Neural progenitor cell (in vitro differentiated cells): ENCODE data around the gene STK32B. TPM values are rescaled to one million over a fixed set of nuclear protein-coding genes. Genes with fewer than 3 reads are reported as not detected.
A peak's percentile ranks its signal among the peaks of the same experiment; 100 is the strongest.

Experiments used
- DNase-seq: peaks from one replicate; pipeline ENCODE4 v3.0.0-alpha.2; 2016; ENCODE audit warnings: low spot score
- H2AFZ ChIP-seq: fragments of 200-600 bp; sonication (generic); replicated peaks from 2 replicates; pipeline ENCODE4 v1.6.1; 2016; ENCODE audit warnings: antibody characterized with exemption
- H3F3A ChIP-seq: fragments of 200-600 bp; sonication (generic); 2 replicates; pipeline ENCODE4 v1.6.1; 2016; ENCODE audit warnings: antibody characterized with exemption, low read depth
- H3K27ac ChIP-seq: fragments of 200-600 bp; sonication (generic); 2 replicates; pipeline ENCODE4 v1.5.1; 2016; ENCODE audit warnings: mild to moderate bottlenecking
- H3K27me3 ChIP-seq: fragments of 200-600 bp; sonication (generic); 2 replicates; pipeline ENCODE4 v1.6.1; 2016; ENCODE audit warnings: mild to moderate bottlenecking, moderate library complexity
- H3K36me3 ChIP-seq: fragments of 200-600 bp; sonication (generic); 2 replicates; pipeline ENCODE4 v1.5.1; 2016
- H3K4me1 ChIP-seq: fragments of 200-600 bp; sonication (generic); 2 replicates; pipeline ENCODE4 v1.6.1; 2016; ENCODE audit warnings: mixed run types
- H3K4me2 ChIP-seq: fragments of 200-600 bp; sonication (generic); 2 replicates; pipeline ENCODE4 v1.6.1; 2016
- H3K4me3 ChIP-seq: fragments of 200-600 bp; sonication (generic); 2 replicates; pipeline ENCODE4 v1.5.1; 2016
- H3K79me2 ChIP-seq: fragments of 200-600 bp; sonication (generic); 2 replicates; pipeline ENCODE4 v1.6.1; 2016; ENCODE audit warnings: low read depth
- H3K9ac ChIP-seq: fragments of 200-600 bp; sonication (generic); 2 replicates; pipeline ENCODE4 v1.6.1; 2016
- H3K9me3 ChIP-seq: fragments of 200-600 bp; sonication (generic); 2 replicates; pipeline ENCODE4 v1.5.1; 2016; ENCODE audit warnings: low read depth
- H4K20me1 ChIP-seq: fragments of 200-600 bp; sonication (generic); 2 replicates; pipeline ENCODE4 v1.6.1; 2016; ENCODE audit warnings: low read depth
- H3K27ac Mint-ChIP-seq: 3 replicates; pipeline ENCODE4 v1.8.0; 2021; ENCODE audit warnings: mixed read lengths
- H3K27me3 Mint-ChIP-seq: 2 replicates; pipeline ENCODE4 v1.8.0; 2022; ENCODE audit warnings: low read depth, mild to moderate bottlenecking, inconsistent platforms, moderate library complexity, mixed read lengths; ENCODE audit not compliant: insufficient read depth
- H3K36me3 Mint-ChIP-seq: 3 replicates; pipeline ENCODE4 v1.8.0; 2021; ENCODE audit warnings: mixed read lengths
- H3K4me1 Mint-ChIP-seq: 3 replicates; pipeline ENCODE4 v1.8.0; 2021; ENCODE audit warnings: mixed read lengths
- H3K4me3 Mint-ChIP-seq: 3 replicates; pipeline ENCODE4 v1.8.0; 2021; ENCODE audit warnings: mild to moderate bottlenecking, moderate library complexity, mixed read lengths
- H3K9me3 Mint-ChIP-seq: 3 replicates; pipeline ENCODE4 v1.8.0; 2020; ENCODE audit warnings: mixed read lengths
- EZH2 ChIP-seq: fragments of 200-600 bp; sonication (generic); IDR thresholded peaks from 2 replicates; pipeline ENCODE4 v1.6.1; 2017; ENCODE audit warnings: antibody characterized with exemption, mild to moderate bottlenecking, moderate library complexity
- EZH2phosphoT487 ChIP-seq: fragments of 200-600 bp; sonication (generic); IDR thresholded peaks from 2 replicates; pipeline ENCODE4 v1.6.1; 2017; ENCODE audit warnings: antibody characterized with exemption
- total RNA-seq: library from RNA; depleted of rRNA; stranded (reverse); fragments of >200 nt; gene quantifications from 2 replicates; pipeline ENCODE4 v1.2.3, GENCODE V29; 2015; ENCODE audit warnings: low replicate concordance
- TF ChIP-seq, protein P1 (sequence below): fragments of 200-600 bp; sonication (generic); IDR thresholded peaks from 2 replicates; pipeline ENCODE4 v1.5.1; 2017; ENCODE audit warnings: antibody characterized with exemption, mild to moderate bottlenecking

The STK32B gene
- total RNA-seq, 1 donor from 2014 or later, result 2.5 TPM

GRCh38 chr4:5043579-5043978 lies 7.7 kb upstream of the STK32B start:
- Histone ChIP-seq H3K4me3 (no peak overlapping the region), H3K9ac (no peak overlapping the region), H3K36me3 (no peaks in the 10 kb centered on the region), H3F3A (no peaks in the 10 kb centered on the region), H3K27ac (no peak overlapping the region), H3K9me3 (no peaks in the 10 kb centered on the region), H4K20me1 (no peaks in the 10 kb centered on the region), H2AFZ (no peak overlapping the region), H3K4me2 (no peak overlapping the region), H3K4me1 (no peaks in the 10 kb centered on the region), H3K79me2 (no peaks in the 10 kb centered on the region), H3K27me3 (no peaks in the 10 kb centered on the region)
- Mint-ChIP-seq H3K4me3 (no peak overlapping the region), H3K27ac (no peak overlapping the region), H3K4me1 (peaks cover 4% of the 10 kb centered on the region), H3K36me3 (no peaks in the 10 kb centered on the region), H3K27me3 (peaks cover 3% of the 10 kb centered on the region), H3K9me3 (peaks cover 6% of the 10 kb centered on the region)
- TF ChIP-seq EZH2phosphoT487, result no peak
- DNase-seq, result no peak

GRCh38 chr4:5044341-5044740 lies 6.9 kb upstream of the STK32B start:
- Mint-ChIP-seq H3K27me3 (peaks cover 3% of the 10 kb centered on the region), H3K36me3 (no peaks in the 10 kb centered on the region), H3K4me1 (peaks cover 4% of the 10 kb centered on the region), H3K4me3 (no peak overlapping the region), H3K9me3 (peaks cover 6% of the 10 kb centered on the region), H3K27ac (no peak overlapping the region)
- H3K79me2 ChIP-seq, result no peaks in the 10 kb centered on the region
- H3K9me3 ChIP-seq, result no peaks in the 10 kb centered on the region
- H3K4me3 ChIP-seq, result no peak overlapping the region
- H4K20me1 ChIP-seq, result no peaks in the 10 kb centered on the region
- H3K9ac ChIP-seq, result no peak overlapping the region
- DNase-seq, result no peak
- TF ChIP-seq, protein P1, sequence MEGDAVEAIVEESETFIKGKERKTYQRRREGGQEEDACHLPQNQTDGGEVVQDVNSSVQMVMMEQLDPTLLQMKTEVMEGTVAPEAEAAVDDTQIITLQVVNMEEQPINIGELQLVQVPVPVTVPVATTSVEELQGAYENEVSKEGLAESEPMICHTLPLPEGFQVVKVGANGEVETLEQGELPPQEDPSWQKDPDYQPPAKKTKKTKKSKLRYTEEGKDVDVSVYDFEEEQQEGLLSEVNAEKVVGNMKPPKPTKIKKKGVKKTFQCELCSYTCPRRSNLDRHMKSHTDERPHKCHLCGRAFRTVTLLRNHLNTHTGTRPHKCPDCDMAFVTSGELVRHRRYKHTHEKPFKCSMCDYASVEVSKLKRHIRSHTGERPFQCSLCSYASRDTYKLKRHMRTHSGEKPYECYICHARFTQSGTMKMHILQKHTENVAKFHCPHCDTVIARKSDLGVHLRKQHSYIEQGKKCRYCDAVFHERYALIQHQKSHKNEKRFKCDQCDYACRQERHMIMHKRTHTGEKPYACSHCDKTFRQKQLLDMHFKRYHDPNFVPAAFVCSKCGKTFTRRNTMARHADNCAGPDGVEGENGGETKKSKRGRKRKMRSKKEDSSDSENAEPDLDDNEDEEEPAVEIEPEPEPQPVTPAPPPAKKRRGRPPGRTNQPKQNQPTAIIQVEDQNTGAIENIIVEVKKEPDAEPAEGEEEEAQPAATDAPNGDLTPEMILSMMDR, result no peak
- TF ChIP-seq EZH2phosphoT487, result no peak
- no peak for TF ChIP-seq EZH2
- H3K36me3 ChIP-seq, result no peaks in the 10 kb centered on the region
- no peaks in the 10 kb centered on the region for H3K27me3 ChIP-seq
- H3K4me1 ChIP-seq, result no peaks in the 10 kb centered on the region
- no peak overlapping the region for H2AFZ ChIP-seq
- no peak overlapping the region for H3K27ac ChIP-seq
- no peak overlapping the region for H3K4me2 ChIP-seq
- no peaks in the 10 kb centered on the region for H3F3A ChIP-seq

- H3K36me3 ChIP-seq, result no peaks in the 10 kb centered on the region
- TF ChIP-seq EZH2 (no peak), EZH2phosphoT487 (no peak)
- TF ChIP-seq, protein P1, result no peak
- no peaks in the 10 kb centered on the region for H3K9me3 ChIP-seq
- no peaks in the 10 kb centered on the region for H3F3A ChIP-seq
- H3K4me1 ChIP-seq, result no peaks in the 10 kb centered on the region
- Mint-ChIP-seq H3K27ac (peak overlapping the region; percentile 38), H3K9me3 (peaks cover 6% of the 10 kb centered on the region), H3K4me3 (no peak overlapping the region), H3K27me3 (peaks cover 2% of the 10 kb centered on the region), H3K4me1 (peaks cover 4% of the 10 kb centered on the region), H3K36me3 (no peaks in the 10 kb centered on the region)
- no peak overlapping the region for H3K4me3 ChIP-seq
- no peak overlapping the region for H3K4me2 ChIP-seq
- peaks cover 4% of the 10 kb centered on the region for H3K27me3 ChIP-seq
- no peak for DNase-seq
- no peak overlapping the region for H3K27ac ChIP-seq
- H3K9ac ChIP-seq, result no peak overlapping the region
- no peaks in the 10 kb centered on the region for H3K79me2 ChIP-seq
- H2AFZ ChIP-seq, result no peak overlapping the region
- H4K20me1 ChIP-seq, result no peaks in the 10 kb centered on the region
These were observed 6.2 kb upstream of the STK32B start for GRCh38 chr4:5045097-5045496.

DNA sequence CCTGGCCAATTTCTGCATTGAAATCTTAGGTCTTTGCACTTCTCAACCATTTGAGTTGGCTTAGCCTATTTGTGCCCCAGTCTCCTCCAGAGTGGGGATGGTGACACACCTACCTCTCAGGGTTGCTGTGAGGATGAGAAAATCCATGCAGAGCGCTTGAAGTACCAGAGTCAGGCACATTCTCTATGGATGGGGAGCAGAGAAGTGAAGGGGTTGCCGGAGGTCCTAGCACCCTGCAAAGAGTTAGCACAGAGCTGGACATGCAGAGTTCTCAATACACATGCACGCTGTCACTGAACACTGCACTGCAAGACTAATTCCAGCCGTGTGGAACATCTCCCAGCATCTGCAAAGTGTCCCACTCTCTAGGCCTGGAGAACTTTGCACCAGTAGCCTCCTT lies 2.6 kb upstream of the STK32B start:
- no peak overlapping the region for H3K9ac ChIP-seq
- H3K4me1 Mint-ChIP-seq, result peaks cover 16% of the 10 kb centered on the region
- H3K4me3 ChIP-seq, result no peak overlapping the region
- TF ChIP-seq EZH2phosphoT487 (no peak), EZH2 (no peak)
- TF ChIP-seq, protein P1, result no peak
- DNase-seq, result no peak
- H2AFZ ChIP-seq, result no peak overlapping the region
- peaks cover 13% of the 10 kb centered on the region for H3F3A ChIP-seq
- no peak overlapping the region for H3K4me3 Mint-ChIP-seq
- no peaks in the 10 kb centered on the region for H3K9me3 ChIP-seq
- H3K79me2 ChIP-seq, result no peaks in the 10 kb centered on the region
- H3K27me3 ChIP-seq, result peaks cover 38% of the 10 kb centered on the region
- H3K36me3 ChIP-seq, result no peaks in the 10 kb centered on the region
- H3K27ac ChIP-seq, result no peak overlapping the region
- H3K36me3 Mint-ChIP-seq, result no peaks in the 10 kb centered on the region
- H3K27me3 Mint-ChIP-seq, result peaks cover 16% of the 10 kb centered on the region
- no peak overlapping the region for H3K27ac Mint-ChIP-seq
- H3K4me1 ChIP-seq, result peaks cover 4% of the 10 kb centered on the region
- peaks cover 6% of the 10 kb centered on the region for H3K9me3 Mint-ChIP-seq
- H3K4me2 ChIP-seq, result no peak overlapping the region
- no peaks in the 10 kb centered on the region for H4K20me1 ChIP-seq
